Keratinocyte (primary cell): ENCODE measurements around the gene SLC16A9. TPM values are rescaled to one million over a fixed set of nuclear protein-coding genes. Genes with fewer than 3 reads are reported as not detected.

ENCODE experiments used
- DNase-seq: peaks from one replicate; pipeline ENCODE4 v3.0.0-alpha.2; 2011; ENCODE audit warnings: low read depth, missing footprints, low spot score
- FAIRE-seq: peaks from 2 replicates; lab custom pipeline; 2011; peaks lifted over from hg19 to GRCh38; lab: Jason Lieb, UNC
- H2AFZ ChIP-seq: 2 replicates; pipeline ENCODE4 v1.6.0; 2012; ENCODE audit warnings: low read length, control low read depth, inconsistent platforms; ENCODE audit not compliant: control insufficient read depth
- H3K27ac ChIP-seq: 2 replicates; pipeline ENCODE4 v1.5.1; 2011; ENCODE audit warnings: low read length; ENCODE audit not compliant: control insufficient read depth, insufficient read depth
- H3K27me3 ChIP-seq: 3 replicates; pipeline ENCODE4 v1.6.0; 2011; ENCODE audit warnings: low read length; ENCODE audit not compliant: control insufficient read depth, insufficient read depth; ENCODE audit errors: extremely low read depth
- H3K36me3 ChIP-seq, 2 experiments: 2 replicates in 1 of 2; 3 replicates in 1 of 2; pipeline ENCODE4 v1.5.1; 2011; ENCODE audit warnings: low read length in 2 of 2, mild to moderate bottlenecking in 1 of 2; ENCODE audit not compliant: control insufficient read depth in 2 of 2, insufficient read depth in 2 of 2; ENCODE audit errors: extremely low read depth in 1 of 2
- H3K4me1 ChIP-seq: 3 replicates; pipeline ENCODE4 v1.5.1; 2011; ENCODE audit warnings: low read length; ENCODE audit not compliant: control insufficient read depth, insufficient read depth; ENCODE audit errors: extremely low read depth
- H3K4me2 ChIP-seq: 3 replicates; pipeline ENCODE4 v1.6.0; 2011; ENCODE audit warnings: low read depth, low read length; ENCODE audit not compliant: control insufficient read depth, insufficient read depth; ENCODE audit errors: extremely low read depth
- H3K4me3 ChIP-seq, 3 experiments: fragments of 200-600 bp in 1 of 3; sonication (generic) in 1 of 3; 2 replicates in 2 of 3; 3 replicates in 1 of 3; pipeline ENCODE4 v1.5.1; 2011 to 2016; ENCODE audit warnings: low read length in 3 of 3, mild to moderate bottlenecking in 3 of 3, control low read depth in 2 of 3, inconsistent platforms in 1 of 3, low read depth in 1 of 3, mixed read lengths in 1 of 3, mixed run types in 1 of 3, moderate library complexity in 1 of 3; ENCODE audit not compliant: control insufficient read depth in 2 of 3, insufficient read depth in 2 of 3; ENCODE audit errors: extremely low read depth in 1 of 3
- H3K79me2 ChIP-seq: 2 replicates; pipeline ENCODE4 v1.6.0; 2012; ENCODE audit warnings: low read length; ENCODE audit not compliant: control insufficient read depth, insufficient read depth
- H3K9ac ChIP-seq: 3 replicates; pipeline ENCODE4 v1.6.0; 2011; ENCODE audit warnings: low read length; ENCODE audit not compliant: control insufficient read depth, insufficient read depth; ENCODE audit errors: extremely low read depth
- H3K9me1 ChIP-seq: 3 replicates; pipeline ENCODE4 v1.6.0; 2011; ENCODE audit warnings: low read length; ENCODE audit not compliant: control insufficient read depth, insufficient read depth; ENCODE audit errors: extremely low read depth
- H3K9me3 ChIP-seq: 2 replicates; pipeline ENCODE4 v1.5.1; 2012; ENCODE audit warnings: low read depth, low read length; ENCODE audit not compliant: control insufficient read depth
- H4K20me1 ChIP-seq: 3 replicates; pipeline ENCODE4 v1.6.0; 2011; ENCODE audit warnings: low read length; ENCODE audit not compliant: control insufficient read depth, insufficient read depth; ENCODE audit errors: extremely low read depth
- EZH2 ChIP-seq: IDR thresholded peaks from one replicate; pipeline ENCODE4 v1.6.1; 2012; ENCODE audit warnings: inconsistent platforms, mild to moderate bottlenecking, low read length, moderate library complexity
- dilution Hi-C: fragments of 300-500 bp; cut with MboI; formaldehyde crosslinking; loops from one replicate; pipeline ENCODE4 v1.7.0; 2020; ENCODE audit warnings: low sequenced_read_pairs; ENCODE audit not compliant: extremely low pct_ligation_motif_present
- polyA plus RNA-seq, 5 experiments: library from polyadenylated mRNA; depleted of rRNA in 3 of 5; stranded (reverse) in 3 of 5; stranded (forward) in 1 of 5; unstranded in 1 of 5; fragments of >200 nt; gene quantifications; 1 replicate in 1 of 5; 2 replicates in 3 of 5; 3 replicates in 1 of 5; pipeline versions ENCODE4 v1.2.1 to v1.2.3, GENCODE V29; 2011 to 2012; ENCODE audit warnings: missing spikeins in 2 of 5, low read depth in 1 of 5, low replicate concordance in 1 of 5
- TF ChIP-seq, protein P1 (sequence below), 3 experiments: IDR thresholded peaks in 1 of 3; conservative IDR thresholded peaks in 1 of 3; optimal IDR thresholded peaks in 1 of 3; 2 replicates in 2 of 3; 3 replicates in 1 of 3; pipeline versions ENCODE3 to v1.5.1; 2011; ENCODE audit warnings: low read length in 3 of 3, mild to moderate bottlenecking in 3 of 3, moderate library complexity in 2 of 3, control low read depth in 1 of 3, inconsistent platforms in 1 of 3; ENCODE audit not compliant: insufficient read depth in 2 of 3; ENCODE audit errors: extremely low read depth in 1 of 3

The SLC16A9 gene
- polyA plus RNA-seq, 1 donor (not counting 4 experiments of a cell fraction or from before 2014, with no cell fraction given) = 4.5 TPM

DNA sequence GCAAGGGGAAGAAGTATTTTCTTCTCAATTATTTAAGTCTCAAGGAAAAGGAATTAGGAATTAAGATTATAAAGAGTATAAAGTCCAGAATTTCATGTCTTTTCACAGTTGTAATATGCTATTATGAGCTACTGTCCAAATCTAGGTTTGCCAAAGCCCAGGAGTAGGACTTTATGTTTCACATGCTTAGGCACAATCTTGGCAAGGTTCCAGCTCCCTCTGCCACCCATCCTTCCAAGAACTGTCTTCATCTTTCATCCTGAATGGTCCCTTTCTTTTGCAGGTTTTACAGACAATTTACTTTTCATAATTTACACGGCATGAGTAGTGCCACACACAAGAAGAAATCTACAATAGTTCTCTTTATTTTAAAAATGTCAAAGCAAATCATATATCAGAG, 29.5 kb downstream of the SLC16A9 start:
- H3K27me3 ChIP-seq = no peaks in the 10 kb centered on the region
- H3K9me1 ChIP-seq = no peaks in the 10 kb centered on the region
- no peaks in the 10 kb centered on the region for H3K9me3 ChIP-seq
- FAIRE-seq = no peak
- no peaks in the 10 kb centered on the region for H3K79me2 ChIP-seq
- no peak overlapping the region for H2AFZ ChIP-seq
- H3K4me2 ChIP-seq = no peak overlapping the region
- H3K4me1 ChIP-seq = peaks cover 39% of the 10 kb centered on the region
- dilution Hi-C loops = no loop called here
- H3K4me3 ChIP-seq = no peak overlapping the region
- peaks cover 0 to 2% of the 10 kb centered on the region in 2 experiments for H3K36me3 ChIP-seq
- no peak for TF ChIP-seq EZH2
- TF ChIP-seq, protein P1, sequence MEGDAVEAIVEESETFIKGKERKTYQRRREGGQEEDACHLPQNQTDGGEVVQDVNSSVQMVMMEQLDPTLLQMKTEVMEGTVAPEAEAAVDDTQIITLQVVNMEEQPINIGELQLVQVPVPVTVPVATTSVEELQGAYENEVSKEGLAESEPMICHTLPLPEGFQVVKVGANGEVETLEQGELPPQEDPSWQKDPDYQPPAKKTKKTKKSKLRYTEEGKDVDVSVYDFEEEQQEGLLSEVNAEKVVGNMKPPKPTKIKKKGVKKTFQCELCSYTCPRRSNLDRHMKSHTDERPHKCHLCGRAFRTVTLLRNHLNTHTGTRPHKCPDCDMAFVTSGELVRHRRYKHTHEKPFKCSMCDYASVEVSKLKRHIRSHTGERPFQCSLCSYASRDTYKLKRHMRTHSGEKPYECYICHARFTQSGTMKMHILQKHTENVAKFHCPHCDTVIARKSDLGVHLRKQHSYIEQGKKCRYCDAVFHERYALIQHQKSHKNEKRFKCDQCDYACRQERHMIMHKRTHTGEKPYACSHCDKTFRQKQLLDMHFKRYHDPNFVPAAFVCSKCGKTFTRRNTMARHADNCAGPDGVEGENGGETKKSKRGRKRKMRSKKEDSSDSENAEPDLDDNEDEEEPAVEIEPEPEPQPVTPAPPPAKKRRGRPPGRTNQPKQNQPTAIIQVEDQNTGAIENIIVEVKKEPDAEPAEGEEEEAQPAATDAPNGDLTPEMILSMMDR (optimal IDR thresholded peaks at IDR 0.05 in 1 of 3, IDR thresholded peaks at IDR 0.05 in 1 of 3, conservative IDR thresholded peaks at IDR 0.05 in 1 of 3; ENCODE audit: extremely low read depth in 1 of 3, insufficient read depth in 2 of 3, low read length in 3 of 3) = no peak
- H3K9ac ChIP-seq = no peak overlapping the region
- H3K27ac ChIP-seq = no peak overlapping the region
- DNase-seq = no peak
- H4K20me1 ChIP-seq = no peaks in the 10 kb centered on the region

DNA sequence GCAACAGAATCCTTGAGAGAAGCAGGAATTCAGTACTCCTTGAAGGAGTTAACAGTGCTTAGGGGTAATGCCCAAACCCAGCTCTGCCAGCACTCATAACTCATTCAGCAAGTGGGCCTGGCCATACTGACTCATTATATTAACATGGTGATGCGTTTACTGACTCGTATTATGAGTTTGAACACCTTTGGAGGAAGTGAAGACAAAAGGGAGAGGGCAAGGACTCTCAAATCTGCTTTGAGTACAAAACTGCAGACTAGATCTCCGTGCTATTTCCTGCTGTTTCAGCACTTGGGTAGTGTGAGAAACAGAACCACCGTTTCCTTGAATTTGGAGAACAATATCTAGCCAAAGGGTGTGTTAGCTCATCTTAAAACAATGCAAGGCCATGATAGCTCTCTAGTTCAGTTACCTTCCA, 30.8 kb downstream of the SLC16A9 start:
- H3K9me1 ChIP-seq = no peaks in the 10 kb centered on the region
- H3K36me3 ChIP-seq = no peaks in the 10 kb centered on the region
- H3K27ac ChIP-seq = peak overlapping the region; percentile 69
- no peak for TF ChIP-seq EZH2
- TF ChIP-seq, protein P1 (optimal IDR thresholded peaks at IDR 0.05 in 1 of 3, IDR thresholded peaks at IDR 0.05 in 1 of 3, conservative IDR thresholded peaks at IDR 0.05 in 1 of 3; ENCODE audit: extremely low read depth in 1 of 3, insufficient read depth in 2 of 3, low read length in 3 of 3) = no peak
- H3K9ac ChIP-seq = no peak overlapping the region
- H3K9me3 ChIP-seq = no peaks in the 10 kb centered on the region
- peaks cover 47% of the 10 kb centered on the region for H3K4me1 ChIP-seq
- peak; percentile 98 for FAIRE-seq
- H3K79me2 ChIP-seq = no peaks in the 10 kb centered on the region
- H3K27me3 ChIP-seq = no peaks in the 10 kb centered on the region
- H3K4me2 ChIP-seq = peak overlapping the region; percentile 65
- H2AFZ ChIP-seq = peak overlapping the region; percentile 73
- H3K4me3 ChIP-seq = peak overlapping the region in 1 of 3 experiments; percentile 26
- DNase-seq = peak; percentile 44
- dilution Hi-C loops = no loop called here
- no peaks in the 10 kb centered on the region for H4K20me1 ChIP-seq
